ENCODE results near the gene ATG9A.

The ATG9A gene

DNA sequence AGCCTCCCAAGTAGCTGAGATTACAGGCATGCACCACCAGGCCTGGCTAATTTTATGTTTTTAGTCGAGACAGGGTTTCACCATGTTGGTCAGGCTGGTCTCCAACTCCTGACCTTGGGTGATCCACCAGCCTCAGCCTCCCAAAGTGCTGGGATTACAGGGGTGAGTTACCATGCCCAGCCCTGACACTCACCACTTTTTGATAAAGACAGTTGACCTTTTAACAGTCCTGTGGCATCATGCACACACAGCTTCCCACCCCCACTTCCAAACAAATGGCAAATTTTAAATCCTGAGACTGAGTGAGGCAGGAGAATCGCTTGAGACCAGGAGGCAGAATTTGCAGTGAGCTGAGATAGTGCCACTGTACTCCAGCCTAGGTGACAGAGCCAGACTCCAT, 43.6 kb upstream of the ATG9A start:
- Histone ChIP-seq H3K9me3 (no peaks in the 10 kb centered on the region), H3K4me1 (peaks cover 0 to 23% (median 14%) of the 10 kb centered on the region in 4 donors), H3K27me3 (no peaks in the 10 kb centered on the region), H3K27ac (no peak overlapping the region), H3K36me3 (no peaks in the 10 kb centered on the region), H3K4me3 (no peak overlapping the region)
- TF ChIP-seq, protein P1, sequence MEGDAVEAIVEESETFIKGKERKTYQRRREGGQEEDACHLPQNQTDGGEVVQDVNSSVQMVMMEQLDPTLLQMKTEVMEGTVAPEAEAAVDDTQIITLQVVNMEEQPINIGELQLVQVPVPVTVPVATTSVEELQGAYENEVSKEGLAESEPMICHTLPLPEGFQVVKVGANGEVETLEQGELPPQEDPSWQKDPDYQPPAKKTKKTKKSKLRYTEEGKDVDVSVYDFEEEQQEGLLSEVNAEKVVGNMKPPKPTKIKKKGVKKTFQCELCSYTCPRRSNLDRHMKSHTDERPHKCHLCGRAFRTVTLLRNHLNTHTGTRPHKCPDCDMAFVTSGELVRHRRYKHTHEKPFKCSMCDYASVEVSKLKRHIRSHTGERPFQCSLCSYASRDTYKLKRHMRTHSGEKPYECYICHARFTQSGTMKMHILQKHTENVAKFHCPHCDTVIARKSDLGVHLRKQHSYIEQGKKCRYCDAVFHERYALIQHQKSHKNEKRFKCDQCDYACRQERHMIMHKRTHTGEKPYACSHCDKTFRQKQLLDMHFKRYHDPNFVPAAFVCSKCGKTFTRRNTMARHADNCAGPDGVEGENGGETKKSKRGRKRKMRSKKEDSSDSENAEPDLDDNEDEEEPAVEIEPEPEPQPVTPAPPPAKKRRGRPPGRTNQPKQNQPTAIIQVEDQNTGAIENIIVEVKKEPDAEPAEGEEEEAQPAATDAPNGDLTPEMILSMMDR (IDR thresholded peaks at IDR 0.05) = no peak
- no peak for DNase-seq
- intact Hi-C loops (cut with DNase I; ENCODE audit: low total_unique reads) = no loop called here

DNA sequence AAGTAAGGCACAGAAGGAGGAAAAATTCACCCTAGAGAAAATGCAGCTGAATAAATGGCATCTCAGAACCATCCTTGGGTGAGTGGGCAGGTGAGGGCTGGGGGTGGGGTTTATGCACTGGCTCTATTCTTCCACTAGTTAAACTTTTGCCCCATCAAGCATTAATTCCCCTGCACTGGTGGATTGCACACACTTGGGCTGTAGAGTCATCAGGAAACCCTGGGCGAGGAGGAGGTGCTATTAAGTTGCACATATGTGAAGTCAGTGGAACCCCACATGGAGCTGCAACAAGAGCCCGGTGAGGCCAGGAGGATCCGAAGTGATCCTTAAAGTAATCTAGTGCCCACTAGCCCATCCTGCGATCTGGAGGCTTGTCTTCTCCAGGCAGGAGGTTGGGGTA, 42.9 kb upstream of the ATG9A start:
- Histone ChIP-seq H3K27me3 (no peaks in the 10 kb centered on the region), H3K36me3 (no peaks in the 10 kb centered on the region), H3K4me3 (no peak overlapping the region), H3K4me1 (peaks cover 0 to 20% (median 8%) of the 10 kb centered on the region in 4 donors), H3K9me3 (no peaks in the 10 kb centered on the region), H3K27ac (no peak overlapping the region)
- DNase-seq = no peak
- TF ChIP-seq, protein P1 (IDR thresholded peaks at IDR 0.05) = no peak
- intact Hi-C loops (cut with DNase I; ENCODE audit: low total_unique reads) = no loop called here

DNA sequence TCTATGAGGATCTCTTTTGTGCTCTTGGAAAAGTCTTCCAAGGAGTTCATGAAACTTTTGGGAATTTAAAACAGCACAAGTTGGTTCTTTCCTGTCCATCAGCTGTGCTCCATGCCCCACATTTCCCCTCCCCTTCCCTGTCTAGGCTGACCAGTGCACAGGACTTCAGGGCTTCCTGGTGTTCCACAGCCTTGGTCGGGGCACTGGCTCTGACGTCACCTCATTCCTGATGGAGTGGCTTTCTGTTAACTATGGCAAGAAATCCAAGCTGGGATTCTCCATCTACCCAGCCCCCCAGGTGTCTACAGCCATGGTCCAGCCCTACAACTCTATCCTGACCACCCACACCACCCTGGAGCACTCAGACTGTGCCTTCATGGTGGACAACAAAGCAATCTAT, 41.6 kb upstream of the ATG9A start:
- Histone ChIP-seq H3K27me3 (no peaks in the 10 kb centered on the region), H3K9me3 (no peaks in the 10 kb centered on the region), H3K27ac (no peak overlapping the region), H3K36me3 (no peaks in the 10 kb centered on the region), H3K4me1 (peaks cover 0 to 20% (median 8%) of the 10 kb centered on the region in 4 donors), H3K4me3 (no peak overlapping the region)
- DNase-seq = no peak
- TF ChIP-seq, protein P1 (IDR thresholded peaks at IDR 0.05) = no peak
- intact Hi-C loops (cut with DNase I; ENCODE audit: low total_unique reads) = no loop called here

DNA sequence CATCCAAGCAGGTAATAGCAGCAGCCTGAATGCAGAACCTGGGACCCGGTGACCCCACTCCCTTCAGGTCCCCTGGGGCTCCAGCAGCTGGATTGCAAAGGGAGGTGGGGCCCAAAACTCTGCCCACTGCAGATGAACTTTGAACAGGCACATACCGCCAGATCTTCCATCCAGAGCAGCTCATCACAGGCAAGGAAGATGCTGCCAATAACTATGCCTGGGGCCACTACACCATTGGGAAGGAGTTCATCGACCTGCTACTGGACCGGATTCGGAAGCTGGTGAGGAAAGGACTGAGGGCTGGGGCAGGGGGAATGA, 40.6 kb upstream of the ATG9A start:
- H3K4me1 ChIP-seq = peaks cover 0 to 14% (median 8%) of the 10 kb centered on the region in 4 donors
- no peaks in the 10 kb centered on the region for H3K27me3 ChIP-seq
- no peaks in the 10 kb centered on the region for H3K36me3 ChIP-seq
- TF ChIP-seq, protein P1 (IDR thresholded peaks at IDR 0.05) = no peak
- H3K9me3 ChIP-seq = no peaks in the 10 kb centered on the region
- H3K4me3 ChIP-seq = no peak overlapping the region
- no peak for DNase-seq
- intact Hi-C loops (cut with DNase I; ENCODE audit: low total_unique reads) = no loop called here
- no peak overlapping the region for H3K27ac ChIP-seq

DNA sequence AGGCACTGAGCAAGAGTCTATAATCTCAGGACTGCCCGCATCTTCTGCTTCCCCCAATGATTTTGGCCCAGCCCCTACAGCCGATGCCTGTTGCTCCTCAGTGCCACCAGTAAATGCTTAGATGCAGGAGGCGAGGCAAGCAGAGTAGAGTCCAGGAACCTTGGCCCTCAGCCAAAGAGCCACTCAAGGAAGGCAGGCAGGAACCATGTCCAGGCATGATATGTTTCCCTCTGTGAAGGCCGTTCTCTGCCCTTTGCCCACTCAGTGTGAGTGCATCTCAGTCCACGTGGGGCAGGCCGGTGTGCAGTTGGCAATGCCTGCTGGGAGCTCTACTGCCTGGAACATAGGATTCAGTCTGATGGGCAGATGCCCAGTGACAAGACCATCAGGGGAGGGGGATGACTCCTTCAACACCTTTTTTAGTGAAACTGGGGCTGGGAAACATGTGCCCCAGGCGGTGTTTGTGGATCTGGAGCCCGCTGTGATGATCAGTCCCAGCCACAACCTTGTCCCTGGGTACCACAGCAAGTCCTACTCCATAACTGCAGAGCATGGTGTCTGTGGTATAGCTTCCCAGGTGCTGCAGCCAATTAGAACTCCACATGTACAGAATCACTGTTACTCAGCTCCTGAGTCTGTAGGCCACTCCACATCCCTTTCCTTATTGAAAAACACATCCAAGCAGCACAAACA, 40.1 kb upstream of the ATG9A start:
- no peaks in the 10 kb centered on the region for H3K27me3 ChIP-seq
- H3K4me1 ChIP-seq = peaks cover 0 to 9% (median 6%) of the 10 kb centered on the region in 4 donors
- H3K36me3 ChIP-seq = no peaks in the 10 kb centered on the region
- H3K27ac ChIP-seq = no peak overlapping the region
- no peak overlapping the region for H3K4me3 ChIP-seq
- TF ChIP-seq, protein P1 (IDR thresholded peaks at IDR 0.05) = no peak
- no peak for DNase-seq
- H3K9me3 ChIP-seq = no peaks in the 10 kb centered on the region
- intact Hi-C loops (cut with DNase I; ENCODE audit: low total_unique reads) = no loop called here

DNA sequence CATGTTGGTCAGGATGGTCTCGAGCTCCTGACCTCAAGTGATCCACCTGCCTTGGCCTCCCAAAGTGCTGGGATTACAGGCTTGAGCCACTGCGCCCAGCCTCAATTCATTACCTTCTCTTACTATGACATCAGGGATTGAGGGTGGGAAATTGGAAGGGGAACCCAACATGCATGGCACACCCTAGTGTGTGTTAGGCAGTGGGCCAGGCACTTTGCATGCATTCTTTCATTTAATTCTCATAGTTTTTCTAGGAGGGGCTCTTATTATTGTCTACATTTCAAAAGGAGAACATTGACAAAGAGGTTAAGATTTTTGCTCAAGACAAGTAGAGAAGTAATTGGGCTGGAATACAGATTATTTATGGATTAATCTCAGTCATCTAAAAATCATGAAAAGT, 38.9 kb upstream of the ATG9A start:
- intact Hi-C loops (cut with DNase I; ENCODE audit: low total_unique reads) = no loop called here
- no peak for DNase-seq
- no peak overlapping the region for H3K27ac ChIP-seq
- H3K36me3 ChIP-seq = no peaks in the 10 kb centered on the region
- no peaks in the 10 kb centered on the region for H3K9me3 ChIP-seq
- no peak overlapping the region for H3K4me3 ChIP-seq
- no peaks in the 10 kb centered on the region for H3K27me3 ChIP-seq
- TF ChIP-seq, protein P1 (IDR thresholded peaks at IDR 0.05) = no peak
- H3K4me1 ChIP-seq = no peaks in the 10 kb centered on the region
